GM10248 (cell line): Measurements from ENCODE around the gene CADM2.

ENCODE experiments used
- CTCF ChIA-PET: fragments of 300-600 bp; sonication (Branson Sonifier 250); formaldehyde crosslinking; extraction: SDS; loops from one replicate; lab custom pipeline; 2021; ENCODE audit warnings: antibody characterized with exemption; lab: Yijun Ruan, JAX
- POLR2A ChIA-PET: fragments of 350-650 bp; sonication (Branson Sonifier 250); formaldehyde crosslinking; extraction: SDS; loops from one replicate; lab custom pipeline; 2020; ENCODE audit warnings: antibody characterized with exemption; lab: Yijun Ruan, JAX
- DNase-seq: peaks from one replicate; pipeline ENCODE4 v3.0.0; 2012; ENCODE audit errors: extremely low spot score
- CTCF ChIP-seq: IDR thresholded peaks from 2 replicates; pipeline ENCODE4 v1.5.1; 2012; ENCODE audit warnings: mild to moderate bottlenecking, low read depth; ENCODE audit errors: extremely low read depth, missing control alignments, control extremely low read depth

The CADM2 gene

GRCh38 chr3:85481411-85482212, 522.8 kb downstream of the CADM2 start:
- POLR2A ChIA-PET = no interaction called here
- DNase-seq = no peak
- CTCF ChIA-PET = no interaction called here
- TF ChIP-seq CTCF = no peak

GRCh38 chr3:85482213-85482490, 523.4 kb downstream of the CADM2 start:
- POLR2A ChIA-PET = no interaction called here
- DNase-seq = no peak
- CTCF ChIA-PET = no interaction called here
- TF ChIP-seq CTCF = no peak

- no peak for DNase-seq
- POLR2A ChIA-PET = no interaction called here
- CTCF ChIA-PET = no interaction called here
- no peak for TF ChIP-seq CTCF
These were observed 525.2 kb downstream of the CADM2 start for GRCh38 chr3:85483986-85484385.

DNA sequence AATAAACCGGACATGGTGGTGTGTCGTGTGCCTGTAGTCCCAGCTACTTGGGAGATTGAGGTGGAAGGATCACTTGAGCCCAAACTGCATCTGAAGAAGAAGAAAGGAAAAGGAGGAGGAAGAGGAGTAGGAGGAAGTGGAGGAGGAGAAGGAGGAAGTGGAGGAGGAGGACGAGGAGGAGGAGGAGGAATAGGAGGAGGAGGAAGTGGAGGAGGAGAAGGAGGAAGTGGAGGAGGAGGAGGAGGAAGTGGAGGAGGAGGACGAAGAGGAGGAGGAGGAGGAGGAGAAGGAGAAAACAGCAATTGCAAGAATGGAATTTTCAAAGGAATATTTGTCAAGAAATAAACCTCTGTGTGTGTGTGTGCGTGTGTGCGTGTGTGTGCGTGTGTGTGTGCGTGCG, 528.6 kb downstream of the CADM2 start:
- CTCF ChIA-PET = no interaction called here
- POLR2A ChIA-PET = no interaction called here
- TF ChIP-seq CTCF = no peak
- no peak for DNase-seq

- no peak for DNase-seq
- TF ChIP-seq CTCF = no peak
- ChIA-PET CTCF (no interaction called here), POLR2A (no interaction called here)
These were observed 536.8 kb downstream of the CADM2 start for GRCh38 chr3:85495602-85496001.

- TF ChIP-seq CTCF = no peak
- ChIA-PET CTCF (no interaction called here), POLR2A (no interaction called here)
- DNase-seq = no peak
These were observed 539.4 kb downstream of the CADM2 start for GRCh38 chr3:85498177-85498576.
